Activated T-helper 9 cell treated with anti-CD3 and anti-CD28 coated beads, Interleukin-2, amount 50 U/mL, for 16 hours (primary cell): ENCODE data around the gene TFPI.
"Not testable (repeated sequence)": the region's sequence is repeated elsewhere in the genome, so short reads cannot be mapped to it uniquely, and the experiment has no call there.

Experiments used
- DNase-seq: peaks from one replicate; pipeline ENCODE4 v3.0.0-alpha.2; 2020; ENCODE audit warnings: low read depth

TFPI gene

GRCh38 chr2:187527262-187527661 lies 27.0 kb downstream of the TFPI start:
- DNase-seq = no peak

- DNase-seq = no peak
Measured at GRCh38 chr2:187526792-187527191, 27.4 kb downstream of the TFPI start.

- DNase-seq = no peak
Measured at GRCh38 chr2:187525163-187525900, 28.9 kb downstream of the TFPI start.

- DNase-seq = no peak
Measured at GRCh38 chr2:187523325-187523724, 30.9 kb downstream of the TFPI start.

GRCh38 chr2:187520121-187520624 lies 34.1 kb downstream of the TFPI start:
- no peak for DNase-seq

- DNase-seq = no peak
Measured at GRCh38 chr2:187519419-187520120, 34.7 kb downstream of the TFPI start.

GRCh38 chr2:187517750-187518361 lies 36.4 kb downstream of the TFPI start:
- not testable (repeated sequence) for DNase-seq

- DNase-seq = not testable (repeated sequence)
Measured at GRCh38 chr2:187516630-187517510, 37.4 kb downstream of the TFPI start.

- no peak for DNase-seq
Measured at GRCh38 chr2:187514930-187515329, 39.3 kb downstream of the TFPI start.

GRCh38 chr2:187514235-187514829 lies 39.9 kb downstream of the TFPI start:
- not testable (repeated sequence) for DNase-seq

- DNase-seq = not testable (repeated sequence)
Measured at GRCh38 chr2:187513460-187514234, 40.6 kb downstream of the TFPI start.

- DNase-seq = no peak
Measured at GRCh38 chr2:187511356-187512315, 42.6 kb downstream of the TFPI start.

GRCh38 chr2:187510419-187511355 lies 43.5 kb downstream of the TFPI start:
- not testable (repeated sequence) for DNase-seq

GRCh38 chr2:187509667-187510417 lies 44.4 kb downstream of the TFPI start:
- no peak for DNase-seq

GRCh38 chr2:187506416-187506815 lies 47.8 kb downstream of the TFPI start:
- no peak for DNase-seq

- DNase-seq = no peak
Measured at GRCh38 chr2:187505065-187505672, 49.1 kb downstream of the TFPI start.

GRCh38 chr2:187504312-187504921 lies 49.8 kb downstream of the TFPI start:
- no peak for DNase-seq
